ENCODE results near the gene IL26. TPM values are rescaled to one million over a fixed set of nuclear protein-coding genes. Genes with fewer than 3 reads are reported as not detected.

The IL26 gene
- total RNA-seq, 1 donor from 2014 or later = not detected

DNA sequence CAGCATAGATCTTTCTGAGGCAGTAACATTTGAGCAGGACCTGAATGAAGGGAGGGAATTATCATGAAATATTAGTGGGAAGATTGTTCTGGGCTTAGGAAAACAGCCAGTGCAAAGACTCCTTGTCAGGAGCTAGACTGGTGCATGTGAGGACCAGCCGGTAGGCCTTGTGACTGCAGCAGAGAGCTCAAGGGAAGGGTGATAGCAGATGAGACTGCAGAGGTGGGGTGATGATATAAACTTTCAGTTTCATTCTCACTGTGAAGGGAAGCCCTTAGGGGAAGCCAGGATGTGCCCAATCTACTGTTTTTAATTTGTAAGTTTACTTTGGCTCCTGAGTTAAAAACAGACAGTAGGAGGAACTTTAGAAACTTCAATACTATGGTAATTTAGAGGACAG is 15.4 kb upstream of the IL26 start:
- Mint-ChIP-seq H3K4me1 (ENCODE audit: unreplicated experiment) (peaks cover 31% of the 10 kb centered on the region), H3K4me3 (no peak overlapping the region), H3K27ac (peak overlapping the region; percentile 75), H3K36me3 (no peaks in the 10 kb centered on the region), H3K9me3 (peaks cover 4% of the 10 kb centered on the region), H3K27me3 (peaks cover 4% of the 10 kb centered on the region)
- DNase-seq (ENCODE audit: extremely low spot score, unreplicated experiment) = no peak
- TF ChIP-seq CTCF (conservative IDR thresholded peaks at IDR 0.05) = no peak

DNA sequence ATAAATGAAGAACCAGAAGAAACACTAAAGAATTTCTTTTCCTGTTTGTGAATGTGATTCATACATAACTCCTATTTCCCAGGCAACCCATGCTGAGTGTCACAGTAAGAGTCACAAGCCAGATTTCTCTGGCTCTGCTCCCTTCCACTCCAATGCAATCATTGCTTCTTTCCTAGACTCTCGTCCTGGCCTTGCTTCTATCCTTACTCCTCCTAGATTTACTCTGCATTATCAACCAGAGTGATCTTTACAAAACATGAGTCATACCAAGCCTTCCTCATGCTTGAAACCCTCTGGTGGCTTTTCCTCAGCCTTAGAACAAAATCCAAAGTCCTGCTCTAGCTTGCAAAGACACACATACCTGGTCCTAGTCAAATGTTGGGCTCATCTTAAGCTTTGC is 14.5 kb upstream of the IL26 start:
- no peak overlapping the region for H3K27ac Mint-ChIP-seq
- TF ChIP-seq CTCF (conservative IDR thresholded peaks at IDR 0.05) = no peak
- no peak overlapping the region for H3K4me3 Mint-ChIP-seq
- no peaks in the 10 kb centered on the region for H3K36me3 Mint-ChIP-seq
- H3K4me1 Mint-ChIP-seq (ENCODE audit: unreplicated experiment) = peaks cover 27% of the 10 kb centered on the region
- peaks cover 4% of the 10 kb centered on the region for H3K9me3 Mint-ChIP-seq
- H3K27me3 Mint-ChIP-seq = peaks cover 4% of the 10 kb centered on the region
- DNase-seq (ENCODE audit: extremely low spot score, unreplicated experiment) = no peak

GRCh38 chr12:68239309-68239982 is 13.8 kb upstream of the IL26 start:
- peaks cover 23% of the 10 kb centered on the region for H3K4me1 Mint-ChIP-seq (ENCODE audit: unreplicated experiment)
- no peak overlapping the region for H3K27ac Mint-ChIP-seq
- no peak overlapping the region for H3K4me3 Mint-ChIP-seq
- no peak for DNase-seq (ENCODE audit: extremely low spot score, unreplicated experiment)
- H3K27me3 Mint-ChIP-seq = peaks cover 4% of the 10 kb centered on the region
- H3K36me3 Mint-ChIP-seq = no peaks in the 10 kb centered on the region
- no peak for TF ChIP-seq CTCF (conservative IDR thresholded peaks at IDR 0.05)
- H3K9me3 Mint-ChIP-seq = peaks cover 4% of the 10 kb centered on the region

GRCh38 chr12:68237619-68238018 is 12.0 kb upstream of the IL26 start:
- Mint-ChIP-seq H3K4me1 (ENCODE audit: unreplicated experiment) (peaks cover 19% of the 10 kb centered on the region), H3K27ac (no peak overlapping the region), H3K36me3 (no peaks in the 10 kb centered on the region), H3K27me3 (peaks cover 12% of the 10 kb centered on the region), H3K9me3 (peaks cover 4% of the 10 kb centered on the region), H3K4me3 (no peak overlapping the region)
- DNase-seq (ENCODE audit: extremely low spot score, unreplicated experiment) = no peak
- TF ChIP-seq CTCF (conservative IDR thresholded peaks at IDR 0.05) = no peak

- no peak overlapping the region for H3K4me3 Mint-ChIP-seq
- H3K27ac Mint-ChIP-seq = no peak overlapping the region
- TF ChIP-seq CTCF (conservative IDR thresholded peaks at IDR 0.05) = no peak
Measured at GRCh38 chr12:68237078-68237477, 11.5 kb upstream of the IL26 start.

More at GRCh38 chr12:68237078-68237477, 11.5 kb upstream of the IL26 start:
- no peak for DNase-seq (ENCODE audit: extremely low spot score, unreplicated experiment)
- H3K4me1 Mint-ChIP-seq (ENCODE audit: unreplicated experiment) = peaks cover 19% of the 10 kb centered on the region
- peaks cover 12% of the 10 kb centered on the region for H3K27me3 Mint-ChIP-seq
- no peaks in the 10 kb centered on the region for H3K36me3 Mint-ChIP-seq
- H3K9me3 Mint-ChIP-seq = peaks cover 4% of the 10 kb centered on the region
